ENCODE results near the gene LRRK2.
"Not testable (repeated sequence)": the region's sequence is repeated elsewhere in the genome, so short reads cannot be mapped to it uniquely, and the experiment has no call there.

The LRRK2 gene

GRCh38 chr12:40250652-40251051 is 25.9 kb downstream of the LRRK2 start:
- not testable (repeated sequence) for DNase-seq

GRCh38 chr12:40253936-40254335 is 29.1 kb downstream of the LRRK2 start:
- DNase-seq, result no peak

- no peak for DNase-seq
Measured at GRCh38 chr12:40254455-40255085, 29.8 kb downstream of the LRRK2 start.

- DNase-seq, result no peak
Measured at GRCh38 chr12:40258371-40258770, 33.6 kb downstream of the LRRK2 start.

GRCh38 chr12:40261937-40262336 is 37.1 kb downstream of the LRRK2 start:
- no peak for DNase-seq

- no peak for DNase-seq
Measured at GRCh38 chr12:40262657-40263056, 37.9 kb downstream of the LRRK2 start.

GRCh38 chr12:40263616-40264409 is 39.0 kb downstream of the LRRK2 start:
- no peak for DNase-seq

GRCh38 chr12:40271981-40272664 is 47.3 kb downstream of the LRRK2 start:
- no peak for DNase-seq

- DNase-seq, result no peak
Measured at GRCh38 chr12:40281791-40282364, 57.1 kb downstream of the LRRK2 start.

- no peak for DNase-seq
Measured at GRCh38 chr12:40286583-40286982, 61.8 kb downstream of the LRRK2 start.

GRCh38 chr12:40287369-40287975 is 62.7 kb downstream of the LRRK2 start:
- no peak for DNase-seq

GRCh38 chr12:40292788-40293429 is 68.1 kb downstream of the LRRK2 start:
- DNase-seq, result no peak

GRCh38 chr12:40298341-40298740 is 73.5 kb downstream of the LRRK2 start:
- no peak for DNase-seq

GRCh38 chr12:40300490-40300889 is 75.7 kb downstream of the LRRK2 start:
- no peak for DNase-seq

GRCh38 chr12:40309001-40309400 is 84.2 kb downstream of the LRRK2 start:
- no peak for DNase-seq

- no peak for DNase-seq
Measured at GRCh38 chr12:40310211-40310610, 85.4 kb downstream of the LRRK2 start.

GRCh38 chr12:40312196-40312595 is 87.4 kb downstream of the LRRK2 start:
- DNase-seq, result no peak

GRCh38 chr12:40312982-40313576 is 88.3 kb downstream of the LRRK2 start:
- peak; percentile 6 for DNase-seq

GRCh38 chr12:40313928-40314327 is 89.1 kb downstream of the LRRK2 start:
- no peak for DNase-seq

GRCh38 chr12:40314927-40315326 is 90.1 kb downstream of the LRRK2 start:
- no peak for DNase-seq

GRCh38 chr12:40315375-40315774 is 90.6 kb downstream of the LRRK2 start:
- DNase-seq, result no peak

GRCh38 chr12:40324261-40324660 is 99.5 kb downstream of the LRRK2 start:
- DNase-seq, result no peak
